Trophoblast cell (in vitro differentiated cells and primary cell): ENCODE data around the gene PPP1R14B.

Experiments
- DNase-seq, 2 donors: peaks; one replicate each; pipeline ENCODE4 v3.0.0-alpha.2; 2016
- H2AFZ ChIP-seq: 2 replicates; pipeline ENCODE4 v1.6.1; 2013; ENCODE audit warnings: low read length, moderate library complexity, mild to moderate bottlenecking; ENCODE audit not compliant: insufficient read depth, poor library complexity
- H2AK5ac ChIP-seq: 2 replicates; pipeline ENCODE4 v1.6.1; 2013; ENCODE audit warnings: mild to moderate bottlenecking, low read length
- H2BK120ac ChIP-seq: 2 replicates; pipeline ENCODE4 v1.6.1; 2013; ENCODE audit warnings: low read length, mild to moderate bottlenecking, moderate library complexity; ENCODE audit not compliant: insufficient read depth, poor library complexity
- H2BK12ac ChIP-seq: 2 replicates; pipeline ENCODE4 v1.6.1; 2013; ENCODE audit warnings: mild to moderate bottlenecking, low read length, moderate library complexity
- H2BK5ac ChIP-seq: 2 replicates; pipeline ENCODE4 v1.6.1; 2013; ENCODE audit warnings: low read length, low read depth, moderate library complexity, mild to moderate bottlenecking; ENCODE audit not compliant: poor library complexity
- H3K14ac ChIP-seq: 2 replicates; pipeline ENCODE4 v1.6.1; 2013; ENCODE audit warnings: mild to moderate bottlenecking, low read length
- H3K18ac ChIP-seq: 2 replicates; pipeline ENCODE4 v1.6.1; 2013; ENCODE audit warnings: mild to moderate bottlenecking, low read length
- H3K23ac ChIP-seq: 2 replicates; pipeline ENCODE4 v1.6.1; 2013; ENCODE audit warnings: low read length
- H3K27ac ChIP-seq: 2 replicates; pipeline ENCODE4 v1.5.1; 2013; ENCODE audit warnings: low read depth, mild to moderate bottlenecking, inconsistent platforms, low read length, moderate library complexity
- H3K27me3 ChIP-seq: 2 replicates; pipeline ENCODE4 v1.6.1; 2013; ENCODE audit warnings: inconsistent platforms, mild to moderate bottlenecking, low read length, moderate library complexity; ENCODE audit not compliant: insufficient read depth
- H3K36me3 ChIP-seq, 2 experiments: 1 replicate in 1 of 2; 2 replicates in 1 of 2; pipeline ENCODE4 v1.6.1; 2013; ENCODE audit warnings: low read length in 2 of 2, mild to moderate bottlenecking in 2 of 2, moderate library complexity in 1 of 2; ENCODE audit not compliant: insufficient read depth in 2 of 2, control insufficient read depth in 1 of 2
- H3K4ac ChIP-seq: 2 replicates; pipeline ENCODE4 v1.6.1; 2013; ENCODE audit warnings: low read depth, mild to moderate bottlenecking, low read length, moderate library complexity
- H3K4me1 ChIP-seq, 2 experiments: 1 replicate in 1 of 2; 2 replicates in 1 of 2; pipeline ENCODE4 v1.6.1; 2013; ENCODE audit warnings: low read length in 2 of 2, mild to moderate bottlenecking in 2 of 2, moderate library complexity in 1 of 2; ENCODE audit not compliant: insufficient read depth in 2 of 2, control insufficient read depth in 1 of 2
- H3K4me2 ChIP-seq: 2 replicates; pipeline ENCODE4 v1.6.1; 2013; ENCODE audit warnings: inconsistent platforms, mild to moderate bottlenecking, low read length, moderate library complexity
- H3K4me3 ChIP-seq: 2 replicates; pipeline ENCODE4 v1.5.1; 2013; ENCODE audit warnings: mild to moderate bottlenecking, low read depth, low read length, inconsistent platforms
- H3K79me1 ChIP-seq: one replicate; pipeline ENCODE4 v1.6.1; 2013; ENCODE audit warnings: low read length
- H3K79me2 ChIP-seq: 2 replicates; pipeline ENCODE4 v1.6.1; 2013; ENCODE audit warnings: low read length, mild to moderate bottlenecking; ENCODE audit not compliant: control insufficient read depth, insufficient read depth, poor library complexity
- H3K9ac ChIP-seq: 2 replicates; pipeline ENCODE4 v1.6.1; 2013; ENCODE audit warnings: mild to moderate bottlenecking, low read length
- H3K9me3 ChIP-seq: 2 replicates; pipeline ENCODE4 v1.6.1; 2013; ENCODE audit warnings: low read depth, mild to moderate bottlenecking, control low read depth, inconsistent platforms, low read length; ENCODE audit not compliant: insufficient read depth
- H4K12ac ChIP-seq: 2 replicates; pipeline ENCODE4 v1.6.1; 2013; ENCODE audit warnings: low read depth, mild to moderate bottlenecking, low read length, moderate library complexity
- H4K8ac ChIP-seq: 2 replicates; pipeline ENCODE4 v1.6.1; 2013; ENCODE audit warnings: low read depth, mild to moderate bottlenecking, low read length, moderate library complexity
- H4K91ac ChIP-seq: one replicate; pipeline ENCODE4 v1.6.1; 2013; ENCODE audit warnings: low read depth, mild to moderate bottlenecking, low read length, moderate library complexity
- WGBS: extraction: QIAGEN DNeasy Blood & Tissue Kit; methylation state at CpG from one replicate; pipeline ENCODE4 v1.1.7; 2013; ENCODE audit warnings: missing lambda C conversion rate; ENCODE audit not compliant: insufficient read length, insufficient coverage; ENCODE audit errors: extremely low coverage; 5-methylcytosine and 5-hydroxymethylcytosine counted together

The PPP1R14B gene

GRCh38 chr11:64283092-64283491 lies 36.3 kb upstream of the PPP1R14B start:
- peak overlapping the region; percentile 50 for H2AK5ac ChIP-seq
- peaks cover 14 to 18% of the 10 kb centered on the region in 2 experiments for H3K4me1 ChIP-seq
- no peak overlapping the region for H4K8ac ChIP-seq
- no peak for DNase-seq
- no CpG with 5 or more reads among the region's 3 CpGs for WGBS
- H2BK12ac ChIP-seq = no peak overlapping the region
- no peak overlapping the region for H3K18ac ChIP-seq
- H4K91ac ChIP-seq = no peak overlapping the region
- no peak overlapping the region for H2BK5ac ChIP-seq
- peaks cover 2% of the 10 kb centered on the region for H3K9me3 ChIP-seq
- H3K79me1 ChIP-seq = peaks cover 14% of the 10 kb centered on the region
- no peaks in the 10 kb centered on the region for H3K27me3 ChIP-seq
- no peak overlapping the region for H4K12ac ChIP-seq
- peaks cover 14 to 18% of the 10 kb centered on the region in 2 experiments for H3K36me3 ChIP-seq
- no peak overlapping the region for H3K4me3 ChIP-seq
- no peak overlapping the region for H3K27ac ChIP-seq
- H3K9ac ChIP-seq = no peak overlapping the region
- H3K14ac ChIP-seq = no peak overlapping the region
- H3K79me2 ChIP-seq = peaks cover 7% of the 10 kb centered on the region
- H3K4me2 ChIP-seq = no peak overlapping the region
- H2AFZ ChIP-seq = no peak overlapping the region
- H2BK120ac ChIP-seq = no peak overlapping the region
- no peak overlapping the region for H3K23ac ChIP-seq
- no peak overlapping the region for H3K4ac ChIP-seq

- Histone ChIP-seq H3K27me3 (no peaks in the 10 kb centered on the region), H3K79me2 (peaks cover 7% of the 10 kb centered on the region), H3K4me3 (no peak overlapping the region), H2BK12ac (no peak overlapping the region), H3K27ac (no peak overlapping the region), H2AK5ac (no peak overlapping the region), H3K79me1 (peaks cover 14% of the 10 kb centered on the region), H3K18ac (no peak overlapping the region), H2BK120ac (no peak overlapping the region), H4K91ac (no peak overlapping the region), H4K8ac (no peak overlapping the region), H3K4me2 (no peak overlapping the region), H3K9me3 (peaks cover 2% of the 10 kb centered on the region), H3K14ac (no peak overlapping the region), H3K4me1 (peaks cover 14 to 18% of the 10 kb centered on the region in 2 experiments), H3K9ac (no peak overlapping the region), H2AFZ (no peak overlapping the region), H2BK5ac (no peak overlapping the region), H3K4ac (no peak overlapping the region), H3K23ac (no peak overlapping the region), H4K12ac (no peak overlapping the region), H3K36me3 (peaks cover 14 to 16% of the 10 kb centered on the region in 2 experiments)
- WGBS = no CpG with 5 or more reads among the region's 22 CpGs
- peak; percentile 67 to 82 for DNase-seq
These were observed 35.4 kb upstream of the PPP1R14B start for GRCh38 chr11:64281957-64282770.

- peaks cover 20 to 24% of the 10 kb centered on the region in 2 experiments for H3K36me3 ChIP-seq
- peaks cover 14 to 18% of the 10 kb centered on the region in 2 experiments for H3K4me1 ChIP-seq
- H3K4me2 ChIP-seq = no peak overlapping the region
- no peak overlapping the region for H3K27ac ChIP-seq
- H2AK5ac ChIP-seq = no peak overlapping the region
- H3K9ac ChIP-seq = no peak overlapping the region
- no peak overlapping the region for H4K12ac ChIP-seq
- H2AFZ ChIP-seq = no peak overlapping the region
- H3K18ac ChIP-seq = no peak overlapping the region
- H2BK120ac ChIP-seq = no peak overlapping the region
- no peaks in the 10 kb centered on the region for H3K27me3 ChIP-seq
- no peak overlapping the region for H3K4ac ChIP-seq
- H3K9me3 ChIP-seq = peaks cover 2% of the 10 kb centered on the region
- H2BK5ac ChIP-seq = no peak overlapping the region
- DNase-seq = peak; percentile 78 to 81
- H4K8ac ChIP-seq = no peak overlapping the region
- peak overlapping the region; percentile 17 for H3K23ac ChIP-seq
- H3K14ac ChIP-seq = no peak overlapping the region
- H3K79me1 ChIP-seq = peaks cover 9% of the 10 kb centered on the region
- no peaks in the 10 kb centered on the region for H3K79me2 ChIP-seq
- H2BK12ac ChIP-seq = no peak overlapping the region
- H3K4me3 ChIP-seq = no peak overlapping the region
- WGBS = no CpG with 5 or more reads among the region's 8 CpGs
- no peak overlapping the region for H4K91ac ChIP-seq
These were observed 31.9 kb upstream of the PPP1R14B start for GRCh38 chr11:64278576-64279190.

GRCh38 chr11:64276653-64277431 lies 30.1 kb upstream of the PPP1R14B start:
- H2BK5ac ChIP-seq = no peak overlapping the region
- H3K9me3 ChIP-seq = no peaks in the 10 kb centered on the region
- no peak overlapping the region for H2BK120ac ChIP-seq
- no peak overlapping the region for H3K4me2 ChIP-seq
- no CpG with 5 or more reads among the region's 17 CpGs for WGBS
- H3K4me3 ChIP-seq = no peak overlapping the region
- DNase-seq = peak; percentile 98
- H4K91ac ChIP-seq = no peak overlapping the region
- H4K12ac ChIP-seq = no peak overlapping the region
- H2AFZ ChIP-seq = no peak overlapping the region
- peaks cover 22 to 23% of the 10 kb centered on the region in 2 experiments for H3K36me3 ChIP-seq
- no peak overlapping the region for H4K8ac ChIP-seq
- H3K27ac ChIP-seq = peak overlapping the region; percentile 38
- no peaks in the 10 kb centered on the region for H3K79me2 ChIP-seq
- peaks cover 11% of the 10 kb centered on the region for H3K79me1 ChIP-seq
- peak overlapping the region; percentile 46 for H3K14ac ChIP-seq
- peak overlapping the region; percentile 35 for H2AK5ac ChIP-seq
- no peak overlapping the region for H3K18ac ChIP-seq
- no peak overlapping the region for H3K9ac ChIP-seq
- no peak overlapping the region for H3K23ac ChIP-seq
- no peak overlapping the region for H3K4ac ChIP-seq
- H3K27me3 ChIP-seq = no peaks in the 10 kb centered on the region
- H3K4me1 ChIP-seq = peaks cover 14% of the 10 kb centered on the region in 2 experiments
- H2BK12ac ChIP-seq = peak overlapping the region; percentile 32
